Measurements from ENCODE around the gene PGM2.
A peak's percentile ranks its signal among the peaks of the same experiment; 100 is the strongest.

Gene PGM2

GRCh38 chr4:37788819-37789218, 37.7 kb upstream of the PGM2 start:
- Histone ChIP-seq H3K4me1 (ENCODE audit: control insufficient read depth in 1 of 2, insufficient read depth in 1 of 2, low read depth in 1 of 2, low read length in 1 of 2) (no peaks in the 10 kb centered on the region), H3K4me3 (ENCODE audit: low read depth in 1 of 2, low read length in 1 of 2) (no peak overlapping the region), H3K27me3 (no peaks in the 10 kb centered on the region), H3K27ac (no peak overlapping the region), H3K9me3 (no peaks in the 10 kb centered on the region), H3K36me3 (no peaks in the 10 kb centered on the region)
- TF ChIP-seq CTCF (IDR thresholded peaks at IDR 0.05): no peak

- TF ChIP-seq CTCF (IDR thresholded peaks at IDR 0.05): no peak
- Histone ChIP-seq H3K27me3 (no peaks in the 10 kb centered on the region), H3K27ac (no peak overlapping the region), H3K36me3 (no peaks in the 10 kb centered on the region), H3K9me3 (no peaks in the 10 kb centered on the region), H3K4me3 (ENCODE audit: low read depth in 1 of 2, low read length in 1 of 2) (no peak overlapping the region), H3K4me1 (ENCODE audit: control insufficient read depth in 1 of 2, insufficient read depth in 1 of 2, low read depth in 1 of 2, low read length in 1 of 2) (peaks cover 2% of the 10 kb centered on the region in 2 experiments)
These were observed 34.2 kb upstream of the PGM2 start for GRCh38 chr4:37792241-37792640.

- no peaks in the 10 kb centered on the region for H3K27me3 ChIP-seq
- H3K4me3 ChIP-seq (ENCODE audit: low read depth in 1 of 2, low read length in 1 of 2): no peak overlapping the region
- peak; percentile 45 for TF ChIP-seq CTCF (IDR thresholded peaks at IDR 0.05)
These were observed 32.9 kb upstream of the PGM2 start for GRCh38 chr4:37793562-37793961.

GRCh38 chr4:37794056-37794455, 32.4 kb upstream of the PGM2 start:
- Histone ChIP-seq H3K36me3 (no peaks in the 10 kb centered on the region), H3K27ac (no peak overlapping the region), H3K9me3 (no peaks in the 10 kb centered on the region), H3K4me3 (ENCODE audit: low read depth in 1 of 2, low read length in 1 of 2) (no peak overlapping the region), H3K4me1 (ENCODE audit: control insufficient read depth in 1 of 2, insufficient read depth in 1 of 2, low read depth in 1 of 2, low read length in 1 of 2) (peaks cover 8 to 9% of the 10 kb centered on the region in 2 experiments), H3K27me3 (no peaks in the 10 kb centered on the region)
- TF ChIP-seq CTCF (IDR thresholded peaks at IDR 0.05): no peak

More at GRCh38 chr4:37793562-37793961, 32.9 kb upstream of the PGM2 start:
- Histone ChIP-seq H3K9me3 (no peaks in the 10 kb centered on the region), H3K36me3 (no peaks in the 10 kb centered on the region), H3K4me1 (ENCODE audit: control insufficient read depth in 1 of 2, insufficient read depth in 1 of 2, low read depth in 1 of 2, low read length in 1 of 2) (peaks cover 8 to 9% of the 10 kb centered on the region in 2 experiments), H3K27ac (no peak overlapping the region)

GRCh38 chr4:37795581-37796195, 30.8 kb upstream of the PGM2 start:
- no peak overlapping the region for H3K4me3 ChIP-seq (ENCODE audit: low read depth in 1 of 2, low read length in 1 of 2)
- no peaks in the 10 kb centered on the region for H3K27me3 ChIP-seq
- H3K27ac ChIP-seq: no peak overlapping the region
- peaks cover 8 to 9% of the 10 kb centered on the region in 2 experiments for H3K4me1 ChIP-seq (ENCODE audit: control insufficient read depth in 1 of 2, insufficient read depth in 1 of 2, low read depth in 1 of 2, low read length in 1 of 2)
- H3K36me3 ChIP-seq: no peaks in the 10 kb centered on the region
- no peaks in the 10 kb centered on the region for H3K9me3 ChIP-seq
- no peak for TF ChIP-seq CTCF (IDR thresholded peaks at IDR 0.05)
